ENCODE data around the gene NSF. TPM values are rescaled to one million over a fixed set of nuclear protein-coding genes. Genes with fewer than 3 reads are reported as not detected.

The NSF gene
- polyA plus RNA-seq, 3 donors = 33.1 to 35.4 (median 33.2) TPM

Other genes starting within 250 kb of the NSF start
- 10 to 100 TPM; 10.0 to 25.0 (median 16.3) TPM for gene ARL17B, start 228.9 kb upstream of the NSF start, polyA plus RNA-seq (ENCODE audit: insufficient read length in 3 of 3)
- gene LRRC37A2, start 78.2 kb upstream of the NSF start, polyA plus RNA-seq (ENCODE audit: insufficient read length in 3 of 3) = 10 to 100 TPM; 37.2 to 62.8 (median 42.5) TPM
- gene ARL17A, start 11.0 kb upstream of the NSF start, polyA plus RNA-seq (ENCODE audit: insufficient read length in 3 of 3) = 10 to 100 TPM; 23.8 to 60.0 (median 26.4) TPM
- 1 to 10 TPM; 1.8 to 2.1 (median 2.0) TPM for gene WNT3, start 228.0 kb downstream of the NSF start, polyA plus RNA-seq (ENCODE audit: insufficient read length in 3 of 3)

All from renal cortex interstitium (tissue), 3 donors.